IMR-90 (cell line): ENCODE measurements around the gene TMPRSS3. TPM values are rescaled to one million over a fixed set of nuclear protein-coding genes. Genes with fewer than 3 reads are reported as not detected.

Experiments used
- ATAC-seq: fragments of 200-7000 bp; cut with Tn5 transposase; 2 replicates; pipeline ENCODE4 v1.9.1; 2020; ENCODE audit warnings: low read depth, mild to moderate bottlenecking, moderate library complexity
- BruUV-seq: library from RNA; stranded (reverse); fragments of 400-500 nt; replicated peaks from 2 replicates; lab custom pipeline; 2021; lab: Mats Ljungman, UMichigan
- CTCF ChIA-PET: fragments of 300-600 bp; formaldehyde crosslinking; extraction: SDS; loops from one replicate; lab custom pipeline; 2021; ENCODE audit warnings: antibody characterized with exemption; lab: Yijun Ruan, JAX
- POLR2A ChIA-PET: fragments of 300-600 bp; sonication (Branson Sonifier 250); formaldehyde crosslinking; loops from one replicate; lab custom pipeline; 2022; ENCODE audit warnings: antibody characterized with exemption; ENCODE audit not compliant: unreplicated experiment; lab: Charles Lee
- DNase-seq: peaks from one replicate; pipeline ENCODE4 v3.0.0; 2013
- H2AFZ ChIP-seq: replicated peaks from 2 replicates; pipeline ENCODE3; 2013; ENCODE audit warnings: low read length, mild to moderate bottlenecking; ENCODE audit not compliant: poor library complexity
- H2AK5ac ChIP-seq: 2 replicates; pipeline ENCODE4 v1.6.1; 2013; ENCODE audit warnings: low read depth, low read length, inconsistent platforms
- H2AK9ac ChIP-seq: replicated peaks from 2 replicates; pipeline ENCODE3; 2013; ENCODE audit warnings: mild to moderate bottlenecking, low read depth, low read length, moderate library complexity; ENCODE audit not compliant: poor library complexity
- H2BK120ac ChIP-seq: 2 replicates; pipeline ENCODE4 v1.6.1; 2013; ENCODE audit warnings: low read depth, low read length, inconsistent platforms
- H2BK15ac ChIP-seq: 3 replicates; pipeline ENCODE4 v1.6.1; 2013; ENCODE audit warnings: low read depth, low read length, inconsistent platforms
- H2BK20ac ChIP-seq: 2 replicates; pipeline ENCODE4 v1.6.1; 2013; ENCODE audit warnings: low read depth, mild to moderate bottlenecking, inconsistent platforms, low read length, moderate library complexity
- H2BK5ac ChIP-seq: 2 replicates; pipeline ENCODE4 v1.6.1; 2013; ENCODE audit warnings: mild to moderate bottlenecking, low read depth, low read length, inconsistent platforms; ENCODE audit not compliant: poor library complexity, severe bottlenecking
- H3K14ac ChIP-seq: replicated peaks from 2 replicates; pipeline ENCODE4 v1.6.1; 2013; ENCODE audit warnings: low read depth, low read length, inconsistent platforms
- H3K18ac ChIP-seq: 2 replicates; pipeline ENCODE4 v1.6.1; 2013; ENCODE audit warnings: low read depth, low read length, control low read depth
- H3K23ac ChIP-seq: 2 replicates; pipeline ENCODE4 v1.6.1; 2013; ENCODE audit warnings: low read depth, low read length, inconsistent platforms
- H3K27ac ChIP-seq: 2 replicates; pipeline ENCODE4 v1.5.1; 2013; ENCODE audit warnings: mild to moderate bottlenecking, control low read depth, low read length; ENCODE audit not compliant: insufficient read depth
- H3K27me3 ChIP-seq: 2 replicates; pipeline ENCODE4 v1.6.1; 2013; ENCODE audit warnings: low read length; ENCODE audit not compliant: control insufficient read depth, insufficient read depth
- H3K36me3 ChIP-seq: 2 replicates; pipeline ENCODE4 v1.6.1; 2013; ENCODE audit warnings: low read length, mixed read lengths; ENCODE audit not compliant: control insufficient read depth, insufficient read depth
- H3K4ac ChIP-seq: 2 replicates; pipeline ENCODE4 v1.6.1; 2013; ENCODE audit warnings: low read depth, low read length, inconsistent platforms
- H3K4me1 ChIP-seq: 2 replicates; pipeline ENCODE4 v1.6.1; 2013; ENCODE audit warnings: low read length, mixed read lengths; ENCODE audit not compliant: control insufficient read depth, insufficient read depth
- H3K4me2 ChIP-seq: 2 replicates; pipeline ENCODE4 v1.6.1; 2013; ENCODE audit warnings: low read depth, mild to moderate bottlenecking, control low read depth, low read length, moderate library complexity
- H3K4me3 ChIP-seq: 2 replicates; pipeline ENCODE4 v1.5.1; 2013; ENCODE audit warnings: low read depth, mild to moderate bottlenecking, control low read depth, low read length, moderate library complexity; ENCODE audit not compliant: insufficient read depth
- H3K56ac ChIP-seq: 2 replicates; pipeline ENCODE4 v1.6.1; 2013; ENCODE audit warnings: low read length, inconsistent platforms; ENCODE audit not compliant: insufficient read depth; ENCODE audit errors: extremely low read depth
- H3K79me1 ChIP-seq, 2 experiments: 2 replicates each; pipeline ENCODE4 v1.6.1; 2013; ENCODE audit warnings: low read length in 2 of 2, inconsistent platforms in 1 of 2, low read depth in 1 of 2
- H3K9ac ChIP-seq: 2 replicates; pipeline ENCODE4 v1.6.1; 2013; ENCODE audit warnings: low read depth, low read length, control low read depth
- H3K9me1 ChIP-seq: 2 replicates; pipeline ENCODE4 v1.6.1; 2013; ENCODE audit warnings: low read length, inconsistent platforms; ENCODE audit not compliant: insufficient read depth
- H3K9me3 ChIP-seq: 2 replicates; pipeline ENCODE4 v1.6.1; 2013; ENCODE audit warnings: low read length; ENCODE audit not compliant: control insufficient read depth, insufficient read depth
- H4K20me1 ChIP-seq: 2 replicates; pipeline ENCODE4 v1.6.1; 2013; ENCODE audit warnings: low read length, inconsistent platforms; ENCODE audit not compliant: insufficient read depth
- H4K5ac ChIP-seq: 2 replicates; pipeline ENCODE4 v1.6.1; 2013; ENCODE audit warnings: mild to moderate bottlenecking, low read depth, low read length, control low read depth
- H4K8ac ChIP-seq, 2 experiments: 2 replicates each; pipeline ENCODE4 v1.6.1; 2013; ENCODE audit warnings: low read depth in 2 of 2, low read length in 2 of 2, control low read depth in 1 of 2, inconsistent platforms in 1 of 2
- H4K91ac ChIP-seq: 2 replicates; pipeline ENCODE4 v1.6.1; 2013; ENCODE audit warnings: low read depth, low read length, inconsistent platforms; ENCODE audit not compliant: insufficient read depth
- BHLHE40 ChIP-seq: fragments of 150-350 bp; IDR thresholded peaks from 2 replicates; pipeline ENCODE4 v1.6.1; 2016; ENCODE audit warnings: mild to moderate bottlenecking, low read depth, low read length
- CTCF ChIP-seq: conservative IDR thresholded peaks from 2 replicates; pipeline ENCODE4 v1.5.1; 2012; ENCODE audit warnings: mild to moderate bottlenecking, low read depth, low read length, improper control_type of control experiment
- FOS ChIP-seq: fragments of 150-350 bp; IDR thresholded peaks from 2 replicates; pipeline ENCODE4 v1.6.1; 2016; ENCODE audit warnings: low read depth, low read length
- MAZ ChIP-seq: IDR thresholded peaks from 2 replicates; pipeline ENCODE4 v1.6.1; 2012; ENCODE audit warnings: low read depth, mild to moderate bottlenecking, low read length, improper control_type of control experiment, moderate library complexity, borderline replicate concordance
- MXI1 ChIP-seq: IDR thresholded peaks from 2 replicates; pipeline ENCODE4 v1.6.1; 2012; ENCODE audit warnings: low read depth, mild to moderate bottlenecking, low read length, moderate library complexity, borderline replicate concordance
- NFE2L2 ChIP-seq: fragments of 150-350 bp; IDR thresholded peaks from 2 replicates; pipeline ENCODE4 v1.6.1; 2016; ENCODE audit warnings: low read depth, mild to moderate bottlenecking, low read length
- RAD21 ChIP-seq: IDR thresholded peaks from 2 replicates; pipeline ENCODE4 v1.6.1; 2012; ENCODE audit warnings: low read length, improper control_type of control experiment
- RCOR1 ChIP-seq: IDR thresholded peaks from 2 replicates; pipeline ENCODE4 v1.6.1; 2012; ENCODE audit warnings: mild to moderate bottlenecking, low read length, improper control_type of control experiment; ENCODE audit not compliant: insufficient replicate concordance
- RFX5 ChIP-seq: IDR thresholded peaks from 2 replicates; pipeline ENCODE4 v1.8.0; 2012; ENCODE audit warnings: low read depth, mild to moderate bottlenecking, low read length, moderate library complexity
- SMC3 ChIP-seq: fragments of 150-350 bp; IDR thresholded peaks from 2 replicates; pipeline ENCODE4 v1.6.1; 2016; ENCODE audit warnings: low read depth, mild to moderate bottlenecking, antibody characterized with exemption, low read length, moderate library complexity
- WGBS, 2 experiments: methylation state at CpG; one replicate each; pipeline versions ENCODE4 v1.1.5 to v1.1.7; 2013; ENCODE audit warnings: missing lambda C conversion rate in 2 of 2; ENCODE audit not compliant: insufficient read length in 1 of 2; ENCODE audit errors: extremely low coverage in 2 of 2; 5-methylcytosine and 5-hydroxymethylcytosine counted together
- dilution Hi-C: fragments of 300-500 bp; cut with HindIII; formaldehyde crosslinking; loops from one replicate; pipeline ENCODE4 v1.14.3; 2018; ENCODE audit warnings: low sequenced_read_pairs; ENCODE audit not compliant: unreplicated experiment
- in situ Hi-C: fragments of 300-500 bp; cut with MboI; formaldehyde crosslinking; loops from 3 replicates; pipeline ENCODE4 v1.14.3; 2019; ENCODE audit warnings: low sequenced_read_pairs, inconsistent platforms, mixed read lengths
- intact Hi-C: fragments of 100-400 bp; cut with micrococcal nuclease; formaldehyde crosslinking; loops from 2 replicates; pipeline ENCODE4 v1.10.0; 2022
- polyA plus RNA-seq, 3 experiments: library from polyadenylated mRNA; depleted of rRNA; stranded (reverse); fragments of >200 nt; gene quantifications; 2 replicates each; pipeline ENCODE4 v1.2.3, GENCODE V29; 2012; ENCODE audit warnings: low replicate concordance in 1 of 3
- total RNA-seq: library from RNA; depleted of rRNA; stranded (reverse); fragments of >200 nt; gene quantifications from 2 replicates; pipeline ENCODE4 v1.2.3, GENCODE V29; 2012

Gene TMPRSS3
- total and polyA plus RNA-seq, 2 of the 4 experiments (the other 2 are of a cell fraction) = not detected

- Histone ChIP-seq H3K4me2 (no peak overlapping the region), H3K18ac (no peak overlapping the region), H2BK20ac (no peak overlapping the region), H3K23ac (no peak overlapping the region), H3K27ac (no peak overlapping the region), H4K8ac (no peak overlapping the region), H4K20me1 (no peaks in the 10 kb centered on the region), H3K79me1 (no peaks in the 10 kb centered on the region), H3K4ac (no peak overlapping the region), H3K27me3 (peaks cover 22% of the 10 kb centered on the region), H2BK5ac (no peak overlapping the region), H2BK15ac (no peak overlapping the region), H4K91ac (no peak overlapping the region), H2AFZ (no peak overlapping the region), H2AK9ac (no peak overlapping the region), H4K5ac (no peak overlapping the region), H3K9ac (no peak overlapping the region), H3K9me3 (no peaks in the 10 kb centered on the region), H3K4me3 (no peak overlapping the region), H2AK5ac (no peak overlapping the region), H3K9me1 (no peaks in the 10 kb centered on the region), H3K14ac (no peak overlapping the region), H3K36me3 (no peaks in the 10 kb centered on the region), H3K56ac (no peak overlapping the region), H3K4me1 (no peaks in the 10 kb centered on the region), H2BK120ac (no peak overlapping the region)
- ChIA-PET POLR2A (no interaction called here), CTCF (no interaction called here)
- dilution Hi-C loops (no loop called here), in situ Hi-C loops (no loop called here), intact Hi-C loops (no loop called here)
- TF ChIP-seq FOS (no peak), RFX5 (no peak), CTCF (no peak), MXI1 (no peak), SMC3 (no peak), NFE2L2 (no peak), MAZ (no peak), BHLHE40 (no peak), RCOR1 (no peak), RAD21 (no peak)
- DNase-seq (no peak), ATAC-seq (no peak)
- no TSS peak for BruUV-seq
- WGBS, 2 experiments = no CpG with 5 or more reads among the region's 7 CpGs
Observed at GRCh38 chr21:42361286-42361685, 34.6 kb downstream of the TMPRSS3 start.
